Measurements from ENCODE around the gene COL11A2.

The COL11A2 gene

GRCh38 chr6:33123732-33124524, 68.3 kb downstream of the COL11A2 start:
- Histone ChIP-seq H3K9me3 (ENCODE audit: severe bottlenecking) (peaks cover 10% of the 10 kb centered on the region), H3K27ac (peak overlapping the region; percentile 67), H3K4me3 (ENCODE audit: low read depth, low read length) (peak overlapping the region; percentile 34), H3K36me3 (no peaks in the 10 kb centered on the region; the same call in 1 of the 2 replicates), H3K27me3 (ENCODE audit: insufficient read depth, low read depth, severe bottlenecking) (no peaks in the 10 kb centered on the region)
- peak; percentile 79 for TF ChIP-seq CTCF (IDR thresholded peaks at IDR 0.05; ENCODE audit: low read depth, low read length)
- peak; percentile 73 for DNase-seq

- no peak for TF ChIP-seq CTCF (IDR thresholded peaks at IDR 0.05; ENCODE audit: low read depth, low read length)
- peak overlapping the region; percentile 34 for H3K4me3 ChIP-seq (ENCODE audit: low read depth, low read length)
- H3K27me3 ChIP-seq (ENCODE audit: insufficient read depth, low read depth, severe bottlenecking) = no peaks in the 10 kb centered on the region
- DNase-seq = peak; percentile 66
- H3K9me3 ChIP-seq (ENCODE audit: severe bottlenecking) = peaks cover 10% of the 10 kb centered on the region
- no peaks in the 10 kb centered on the region; the same call in 1 of the 2 replicates for H3K36me3 ChIP-seq
- H3K27ac ChIP-seq = peak overlapping the region; percentile 67
Measured at GRCh38 chr6:33123181-33123580, 69.1 kb downstream of the COL11A2 start.

GRCh38 chr6:33120001-33120400, 72.3 kb downstream of the COL11A2 start:
- Histone ChIP-seq H3K36me3 (no peaks in the 10 kb centered on the region; the same call in 1 of the 2 replicates), H3K4me3 (ENCODE audit: low read depth, low read length) (no peak overlapping the region), H3K27me3 (ENCODE audit: insufficient read depth, low read depth, severe bottlenecking) (no peaks in the 10 kb centered on the region), H3K27ac (peak overlapping the region; percentile 67), H3K9me3 (ENCODE audit: severe bottlenecking) (peaks cover 10% of the 10 kb centered on the region)
- TF ChIP-seq CTCF (IDR thresholded peaks at IDR 0.05; ENCODE audit: low read depth, low read length) = no peak
- peak; percentile 72 for DNase-seq

- no peaks in the 10 kb centered on the region for H3K36me3 ChIP-seq
- no peak overlapping the region for H3K4me3 ChIP-seq (ENCODE audit: low read depth, low read length)
- DNase-seq = peak; percentile 20
- no peak overlapping the region; the same call in 1 of the 2 replicates for H3K27ac ChIP-seq
- no peaks in the 10 kb centered on the region for H3K9me3 ChIP-seq (ENCODE audit: severe bottlenecking)
- H3K27me3 ChIP-seq (ENCODE audit: insufficient read depth, low read depth, severe bottlenecking) = no peaks in the 10 kb centered on the region
- peak; percentile 47 for TF ChIP-seq CTCF (IDR thresholded peaks at IDR 0.05; ENCODE audit: low read depth, low read length)
Measured at GRCh38 chr6:33118525-33119123, 73.6 kb downstream of the COL11A2 start.

- DNase-seq = peak; percentile 4
- H3K36me3 ChIP-seq = no peaks in the 10 kb centered on the region
- no peak overlapping the region for H3K4me3 ChIP-seq (ENCODE audit: low read depth, low read length)
- no peaks in the 10 kb centered on the region for H3K27me3 ChIP-seq (ENCODE audit: insufficient read depth, low read depth, severe bottlenecking)
- no peak for TF ChIP-seq CTCF (IDR thresholded peaks at IDR 0.05; ENCODE audit: low read depth, low read length)
- H3K9me3 ChIP-seq (ENCODE audit: severe bottlenecking) = no peaks in the 10 kb centered on the region
- no peak overlapping the region for H3K27ac ChIP-seq
Measured at GRCh38 chr6:33117811-33118277, 74.4 kb downstream of the COL11A2 start.
